HG03469 (cell line): ENCODE results near the gene STXBP5.

Experiments
- ATAC-seq: cut with Tn5 transposase; IDR thresholded peaks from one replicate; pipeline ENCODE4 v1.9.1; 2021; ENCODE audit warnings: mild to moderate bottlenecking, moderate library complexity, moderate number of reproducible peaks; ENCODE audit not compliant: unreplicated experiment

The STXBP5 gene

GRCh38 chr6:147204060-147204785 lies at the start of gene STXBP5:
STXBP5 (plus strand) TSS chr6:147204417; CDS start chr6:147204533, 116 bp downstream.
- peak; percentile 15 for ATAC-seq

- no peak for ATAC-seq
Measured at GRCh38 chr6:147154454-147154853, 49.8 kb upstream of the STXBP5 start.

- no peak for ATAC-seq
Measured at GRCh38 chr6:147156218-147156617, 48.0 kb upstream of the STXBP5 start.

GRCh38 chr6:147156799-147157382 lies 47.3 kb upstream of the STXBP5 start:
- ATAC-seq = no peak

GRCh38 chr6:147157930-147158329 lies 46.3 kb upstream of the STXBP5 start:
- ATAC-seq = no peak

GRCh38 chr6:147158881-147159280 lies 45.3 kb upstream of the STXBP5 start:
- no peak for ATAC-seq

- ATAC-seq = no peak
Measured at GRCh38 chr6:147159536-147160374, 44.5 kb upstream of the STXBP5 start.

- ATAC-seq = no peak
Measured at GRCh38 chr6:147160593-147160992, 43.6 kb upstream of the STXBP5 start.

GRCh38 chr6:147161253-147161973 lies 42.8 kb upstream of the STXBP5 start:
- no peak for ATAC-seq

GRCh38 chr6:147161974-147162495 lies 42.2 kb upstream of the STXBP5 start:
- ATAC-seq = no peak

- ATAC-seq = no peak
Measured at GRCh38 chr6:147164761-147165160, 39.5 kb upstream of the STXBP5 start.

- no peak for ATAC-seq
Measured at GRCh38 chr6:147166360-147166944, 37.8 kb upstream of the STXBP5 start.

- no peak for ATAC-seq
Measured at GRCh38 chr6:147166992-147167391, 37.2 kb upstream of the STXBP5 start.

GRCh38 chr6:147167576-147168461 lies 36.4 kb upstream of the STXBP5 start:
- no peak for ATAC-seq

GRCh38 chr6:147169529-147169928 lies 34.7 kb upstream of the STXBP5 start:
- ATAC-seq = no peak

- ATAC-seq = no peak
Measured at GRCh38 chr6:147170269-147170668, 33.9 kb upstream of the STXBP5 start.

GRCh38 chr6:147173140-147173539 lies 31.1 kb upstream of the STXBP5 start:
- ATAC-seq = no peak

GRCh38 chr6:147173675-147174308 lies 30.4 kb upstream of the STXBP5 start:
- ATAC-seq = no peak

GRCh38 chr6:147176795-147177194 lies 27.4 kb upstream of the STXBP5 start:
- no peak for ATAC-seq
